Vagina (tissue), 2 donors: ENCODE data around the gene LONP1. TPM values are rescaled to one million over a fixed set of nuclear protein-coding genes. Genes with fewer than 3 reads are reported as not detected.

ENCODE experiments used
- DNase-seq, 2 donors: peaks; one replicate each; pipeline ENCODE4 v3.0.0-alpha.2; 2017; ENCODE audit errors: extremely low spot score in 2 of 2
- H3K27ac ChIP-seq: fragments of 200-600 bp; sonication (generic); one replicate; pipeline ENCODE4 v1.5.1; 2019
- H3K27me3 ChIP-seq: fragments of 200-600 bp; sonication (generic); one replicate; pipeline ENCODE4 v1.5.1; 2019
- H3K36me3 ChIP-seq, 2 donors: fragments of 200-600 bp; sonication (generic); one replicate each; pipeline ENCODE4 v1.5.1; 2017 to 2019
- H3K4me1 ChIP-seq: fragments of 200-600 bp; sonication (generic); one replicate; pipeline ENCODE4 v1.5.1; 2019
- H3K4me3 ChIP-seq, 2 donors: fragments of 200-600 bp; sonication (generic); 1 replicate in 1 of 2; 2 replicates in 1 of 2; pipeline ENCODE4 v1.5.1; 2016 to 2019
- H3K9me3 ChIP-seq: fragments of 200-600 bp; sonication (generic); one replicate; pipeline ENCODE4 v1.5.1; 2019
- CTCF ChIP-seq, 3 experiments: fragments of 450-650 bp in 2 of 3; fragments of 200-600 bp in 1 of 3; sonication (generic) in 1 of 3; IDR thresholded peaks; one replicate each; pipeline ENCODE4 v1.5.1; 2017 to 2019; ENCODE audit warnings: antibody characterized with exemption in 3 of 3, mild to moderate bottlenecking in 2 of 3, moderate library complexity in 2 of 3
- POLR2A ChIP-seq, 2 donors: fragments of 450-650 bp; IDR thresholded peaks; one replicate each; pipeline ENCODE4 v1.6.1; 2017; ENCODE audit warnings: antibody characterized with exemption in 2 of 2, mild to moderate bottlenecking in 2 of 2, moderate library complexity in 2 of 2
- POLR2AphosphoS5 ChIP-seq, 2 donors: sonication (generic); formaldehyde crosslinking; IDR thresholded peaks; one replicate each; pipeline ENCODE4 v1.9.0; 2017; ENCODE audit warnings: antibody characterized with exemption in 2 of 2, mild to moderate bottlenecking in 2 of 2, low read depth in 1 of 2; ENCODE audit not compliant: insufficient read depth in 1 of 2
- intact Hi-C: fragments of 100-400 bp; cut with DNase I; formaldehyde crosslinking; loops from one replicate; pipeline ENCODE4 v1.15.1; 2023
- total RNA-seq: library from RNA; depleted of rRNA; stranded (reverse); fragments of >200 nt; gene quantifications from one replicate; pipeline ENCODE4 v1.2.3, GENCODE V29; 2016

Gene LONP1
- total RNA-seq, 1 donor from 2014 or later: 53.3 TPM

DNA sequence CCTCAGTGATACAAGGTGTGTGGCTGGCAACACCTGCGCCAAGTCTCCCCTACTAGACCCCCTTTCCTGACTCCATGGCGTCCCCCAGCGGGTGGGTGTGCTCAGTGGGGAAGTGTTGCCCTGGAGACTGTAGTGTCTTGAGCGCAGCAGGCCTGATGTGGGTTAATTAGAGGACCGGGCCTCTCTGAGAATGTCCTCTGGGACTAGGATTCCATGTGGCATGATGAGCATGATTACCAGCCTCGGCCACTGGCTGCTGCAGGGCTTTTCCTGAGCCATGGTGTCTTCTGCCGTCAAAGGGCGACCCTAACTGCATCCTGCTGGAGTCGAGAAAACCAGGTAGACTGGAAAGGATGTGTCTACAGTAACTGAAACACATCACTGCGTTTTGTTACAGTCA, 67.7 kb downstream of the LONP1 start:
- no peak for DNase-seq
- Histone ChIP-seq H3K9me3 (no peaks in the 10 kb centered on the region), H3K36me3 (peaks cover 2 to 84% of the 10 kb centered on the region in 2 donors), H3K4me1 (no peaks in the 10 kb centered on the region), H3K27ac (no peak overlapping the region), H3K27me3 (no peaks in the 10 kb centered on the region), H3K4me3 (no peak overlapping the region)
- intact Hi-C loops: no loop called here
- TF ChIP-seq CTCF (IDR thresholded peaks at IDR 0.05) (no peak), POLR2AphosphoS5 (IDR thresholded peaks at IDR 0.05; ENCODE audit: insufficient read depth in 1 of 2, low read depth in 1 of 2) (no peak), POLR2A (IDR thresholded peaks at IDR 0.05) (no peak)

- Histone ChIP-seq H3K4me1 (no peaks in the 10 kb centered on the region), H3K9me3 (no peaks in the 10 kb centered on the region), H3K27ac (no peak overlapping the region), H3K4me3 (no peak overlapping the region), H3K27me3 (no peaks in the 10 kb centered on the region), H3K36me3 (peaks cover 2 to 84% of the 10 kb centered on the region in 2 donors)
- intact Hi-C loops: no loop called here
- DNase-seq: no peak
- no peak for TF ChIP-seq POLR2A (IDR thresholded peaks at IDR 0.05)
- TF ChIP-seq CTCF (IDR thresholded peaks at IDR 0.05): no peak
- TF ChIP-seq POLR2AphosphoS5 (IDR thresholded peaks at IDR 0.05; ENCODE audit: insufficient read depth in 1 of 2, low read depth in 1 of 2): no peak
These were observed 68.6 kb downstream of the LONP1 start for GRCh38 chr19:5651361-5651760.

DNA sequence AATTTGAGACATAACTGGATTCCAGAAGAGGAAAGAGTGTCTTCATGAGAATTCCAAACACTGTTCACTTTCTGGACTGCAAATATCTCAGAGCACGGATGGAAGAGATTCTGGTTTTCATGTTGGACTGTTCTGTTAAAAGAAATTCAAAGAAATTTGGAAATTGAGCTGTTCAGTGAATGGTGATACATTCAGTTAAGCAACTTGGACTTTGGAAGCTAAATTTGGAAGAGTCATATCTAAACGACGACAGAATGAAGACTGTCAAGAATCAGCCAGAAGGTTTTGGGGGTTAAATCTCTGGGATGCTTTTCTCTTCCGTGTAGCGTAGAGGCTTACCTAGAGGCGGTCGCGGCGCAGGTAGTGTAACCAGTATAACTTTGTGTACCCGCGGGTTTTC, 71.5 kb downstream of the LONP1 start:
- H3K4me1 ChIP-seq: no peaks in the 10 kb centered on the region
- DNase-seq: no peak
- TF ChIP-seq POLR2AphosphoS5 (IDR thresholded peaks at IDR 0.05; ENCODE audit: insufficient read depth in 1 of 2, low read depth in 1 of 2) (no peak), CTCF (IDR thresholded peaks at IDR 0.05) (no peak), POLR2A (IDR thresholded peaks at IDR 0.05) (no peak)
- H3K27me3 ChIP-seq: no peaks in the 10 kb centered on the region
- intact Hi-C loops: no loop called here
- H3K36me3 ChIP-seq: peaks cover 3 to 88% of the 10 kb centered on the region in 2 donors
- H3K4me3 ChIP-seq: no peak overlapping the region
- no peaks in the 10 kb centered on the region for H3K9me3 ChIP-seq
- no peak overlapping the region for H3K27ac ChIP-seq

DNA sequence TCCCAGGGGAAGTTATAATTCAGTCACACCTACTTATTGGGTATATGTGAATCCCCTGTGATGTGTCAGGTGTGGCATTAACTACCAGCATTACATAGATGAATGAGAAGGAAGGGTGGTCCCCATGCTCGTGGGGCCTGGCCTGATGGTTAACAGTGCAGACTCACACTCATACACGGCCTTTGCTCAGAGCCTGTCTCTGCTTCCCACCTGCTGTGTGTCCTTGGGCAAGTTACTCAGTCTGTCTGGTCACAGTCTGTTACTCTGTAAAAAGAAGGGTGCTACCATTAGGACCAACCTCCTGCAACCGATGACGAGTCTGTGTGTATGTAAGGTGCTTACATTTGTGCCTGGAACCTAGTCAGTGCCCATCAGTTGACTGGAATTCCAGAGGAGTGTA, 73.2 kb downstream of the LONP1 start:
- Histone ChIP-seq H3K36me3 (peaks cover 3 to 86% of the 10 kb centered on the region in 2 donors), H3K27ac (no peak overlapping the region), H3K9me3 (no peaks in the 10 kb centered on the region), H3K4me3 (no peak overlapping the region), H3K4me1 (no peaks in the 10 kb centered on the region), H3K27me3 (no peaks in the 10 kb centered on the region)
- no peak for DNase-seq
- intact Hi-C loops: no loop called here
- TF ChIP-seq POLR2AphosphoS5 (IDR thresholded peaks at IDR 0.05; ENCODE audit: insufficient read depth in 1 of 2, low read depth in 1 of 2) (no peak), POLR2A (IDR thresholded peaks at IDR 0.05) (no peak), CTCF (IDR thresholded peaks at IDR 0.05) (no peak)

DNA sequence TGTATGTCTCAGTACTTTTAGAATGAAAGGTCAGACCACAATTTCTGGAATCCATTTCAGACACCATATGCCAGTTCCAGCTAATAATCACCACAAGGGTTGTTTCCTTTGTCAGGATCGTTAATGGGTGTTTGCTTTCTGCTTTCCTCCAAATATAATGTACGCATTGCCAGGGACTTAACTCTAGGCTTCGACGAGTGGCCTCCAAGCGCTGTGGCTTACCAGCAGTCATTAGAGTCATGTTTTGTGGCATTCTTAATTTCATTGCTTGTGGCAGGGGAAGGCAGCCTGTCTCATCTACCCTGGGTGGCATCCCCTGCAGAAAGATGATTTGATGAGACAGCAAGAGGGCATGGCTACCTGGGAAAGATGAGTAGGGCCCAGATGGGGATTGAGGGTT, 74.5 kb downstream of the LONP1 start:
- Histone ChIP-seq H3K4me1 (peaks cover 5% of the 10 kb centered on the region), H3K27me3 (no peaks in the 10 kb centered on the region), H3K36me3 (peaks cover 3 to 76% of the 10 kb centered on the region in 2 donors), H3K4me3 (no peak overlapping the region), H3K27ac (no peak overlapping the region), H3K9me3 (no peaks in the 10 kb centered on the region)
- no peak for DNase-seq
- TF ChIP-seq CTCF (IDR thresholded peaks at IDR 0.05) (no peak), POLR2A (IDR thresholded peaks at IDR 0.05) (no peak), POLR2AphosphoS5 (IDR thresholded peaks at IDR 0.05; ENCODE audit: insufficient read depth in 1 of 2, low read depth in 1 of 2) (no peak)
- intact Hi-C loops: no loop called here
